Liver (tissue), 9 donors: ENCODE results near the gene ATE1. TPM values are rescaled to one million over a fixed set of nuclear protein-coding genes. Genes with fewer than 3 reads are reported as not detected.

Experiments
- DNase-seq: peaks from one replicate; pipeline ENCODE4 v3.0.0-alpha.2; 2017; ENCODE audit warnings: low spot score
- H3K27ac ChIP-seq, 2 donors: one replicate each; pipeline ENCODE4 v1.7.0; 2013; ENCODE audit warnings: inconsistent platforms in 2 of 2, low read length in 2 of 2, control low read depth in 1 of 2, low read depth in 1 of 2, mild to moderate bottlenecking in 1 of 2
- H3K27me3 ChIP-seq, 4 donors: one replicate each; pipeline versions ENCODE4 v1.6.1 to v1.7.0; 2013; ENCODE audit warnings: low read length in 3 of 4, inconsistent platforms in 1 of 4, mild to moderate bottlenecking in 1 of 4, moderate library complexity in 1 of 4; ENCODE audit not compliant: control insufficient read depth in 4 of 4, insufficient read depth in 4 of 4
- H3K36me3 ChIP-seq, 4 donors: one replicate each; pipeline versions ENCODE4 v1.6.1 to v1.7.0; 2013; ENCODE audit warnings: low read length in 3 of 4, mild to moderate bottlenecking in 3 of 4, low read depth in 1 of 4, moderate library complexity in 1 of 4; ENCODE audit not compliant: control insufficient read depth in 4 of 4, insufficient read depth in 3 of 4
- H3K4me1 ChIP-seq, 4 donors: one replicate each; pipeline versions ENCODE4 v1.6.1 to v1.7.0; 2013; ENCODE audit warnings: low read length in 3 of 4, mild to moderate bottlenecking in 3 of 4, moderate library complexity in 1 of 4; ENCODE audit not compliant: control insufficient read depth in 4 of 4, insufficient read depth in 4 of 4
- H3K4me3 ChIP-seq, 3 donors: one replicate each; pipeline versions ENCODE4 v1.6.1 to v1.7.0; 2013; ENCODE audit warnings: low read length in 3 of 3, control low read depth in 1 of 3, low read depth in 1 of 3, mild to moderate bottlenecking in 1 of 3
- H3K9ac ChIP-seq, 2 donors: one replicate each; pipeline ENCODE4 v1.7.0; 2013; ENCODE audit warnings: low read length in 2 of 2, mild to moderate bottlenecking in 2 of 2, moderate library complexity in 2 of 2, control low read depth in 1 of 2, low read depth in 1 of 2
- H3K9me3 ChIP-seq, 4 donors: one replicate each; pipeline versions ENCODE4 v1.6.1 to v1.7.0; 2013; ENCODE audit warnings: low read length in 3 of 4; ENCODE audit not compliant: control insufficient read depth in 4 of 4
- CTCF ChIP-seq: fragments of 150-350 bp; IDR thresholded peaks from 2 replicates; pipeline ENCODE4 v1.5.1; 2017; ENCODE audit warnings: improper control_type of control experiment, low read depth, low read length; ENCODE audit not compliant: missing input control
- EGR1 ChIP-seq, 2 donors: IDR thresholded peaks; 2 replicates each; pipeline ENCODE4 v1.6.1; 2016 to 2018; ENCODE audit warnings: antibody characterized with exemption in 2 of 2, low read depth in 2 of 2
- FOXA1 ChIP-seq: IDR thresholded peaks from 2 replicates; pipeline ENCODE4 v1.6.1; 2016; ENCODE audit warnings: antibody characterized with exemption
- FOXA2 ChIP-seq: IDR thresholded peaks from 2 replicates; pipeline ENCODE4 v1.6.1; 2016; ENCODE audit warnings: antibody characterized with exemption
- GABPA ChIP-seq, 2 donors: IDR thresholded peaks in 1 of 2; conservative IDR thresholded peaks in 1 of 2; 2 replicates each; pipeline ENCODE4 v1.6.1; 2016; ENCODE audit warnings: antibody characterized with exemption in 2 of 2, mild to moderate bottlenecking in 1 of 2, moderate library complexity in 1 of 2
- HNF4A ChIP-seq, 2 donors: conservative IDR thresholded peaks; 2 replicates each; pipeline ENCODE4 v1.6.1; 2016; ENCODE audit warnings: antibody characterized with exemption in 2 of 2, mild to moderate bottlenecking in 2 of 2
- HNF4G ChIP-seq: IDR thresholded peaks from 2 replicates; pipeline ENCODE4 v1.6.1; 2016; ENCODE audit warnings: antibody characterized with exemption
- JUND ChIP-seq, 2 donors: IDR thresholded peaks; 2 replicates each; pipeline ENCODE4 v1.6.1; 2016; ENCODE audit warnings: antibody characterized with exemption in 2 of 2
- MAX ChIP-seq: IDR thresholded peaks from 2 replicates; pipeline ENCODE4 v1.6.1; 2016; ENCODE audit warnings: antibody characterized with exemption
- NR2F2 ChIP-seq: IDR thresholded peaks from 2 replicates; pipeline ENCODE4 v1.6.1; 2016; ENCODE audit warnings: antibody characterized with exemption
- RAD21 ChIP-seq, 2 donors: IDR thresholded peaks; 2 replicates each; pipeline ENCODE4 v1.6.1; 2016; ENCODE audit warnings: antibody characterized with exemption in 2 of 2, mild to moderate bottlenecking in 2 of 2
- REST ChIP-seq: IDR thresholded peaks from 2 replicates; pipeline ENCODE4 v1.6.1; 2016; ENCODE audit warnings: antibody characterized with exemption, mild to moderate bottlenecking
- RXRA ChIP-seq, 2 donors: IDR thresholded peaks; 2 replicates each; pipeline ENCODE4 v1.6.1; 2017 to 2018; ENCODE audit warnings: antibody characterized with exemption in 2 of 2, mild to moderate bottlenecking in 1 of 2
- YY1 ChIP-seq: IDR thresholded peaks from 2 replicates; pipeline ENCODE4 v1.6.1; 2016; ENCODE audit warnings: antibody characterized with exemption, mild to moderate bottlenecking
- ZBTB33 ChIP-seq: IDR thresholded peaks from 2 replicates; pipeline ENCODE4 v1.6.1; 2016; ENCODE audit warnings: antibody characterized with exemption
- WGBS: extraction: QIAGEN DNeasy Blood & Tissue Kit; methylation state at CpG from one replicate; pipeline ENCODE4 v1.1.7; 2013; 5-methylcytosine and 5-hydroxymethylcytosine counted together
- polyA plus RNA-seq, 2 donors: library from polyadenylated mRNA; stranded (reverse) in 1 of 2; unstranded in 1 of 2; fragments of 200-250 nt in 1 of 2; fragments of >200 nt in 1 of 2; fragmentation: Nextera tagmentation in 1 of 2; extraction: Ambion mirVana in 1 of 2; gene quantifications; one replicate each; pipeline versions ENCODE4 v1.2.1 to v1.2.3, GENCODE V29; 2013 to 2015
- total RNA-seq, 2 donors: library from RNA; depleted of rRNA; stranded (reverse); fragments of >200 nt; gene quantifications; one replicate each; pipeline ENCODE4 v1.2.3, GENCODE V29; 2014
- donor health status: healthy.
- donor health status: healthy.
- donor health status: healthy.
- donor health status: healthy.
- donor health status: healthy.

The ATE1 gene
- total and polyA plus RNA-seq, 4 donors: 7.9 to 34.9 (median 13.5) TPM

- no peak for TF ChIP-seq CTCF
- no peak for TF ChIP-seq FOXA2
- no peak for TF ChIP-seq HNF4G
- TF ChIP-seq YY1: no peak
- TF ChIP-seq MAX: no peak
- no peak for TF ChIP-seq RXRA (IDR thresholded peaks at IDR 0.05)
- no peak for TF ChIP-seq EGR1 (IDR thresholded peaks at IDR 0.05; ENCODE audit: low read depth in 2 of 2)
- no peak for TF ChIP-seq FOXA1
Observed at GRCh38 chr10:121715076-121715475, 212.8 kb downstream of the ATE1 start (continued).

GRCh38 chr10:121713486-121713885 lies 214.3 kb downstream of the ATE1 start:
- no peak for DNase-seq
- Histone ChIP-seq H3K9me3 (peaks cover 0 to 2% (median 0%) of the 10 kb centered on the region in 4 donors), H3K36me3 (no peaks in the 10 kb centered on the region), H3K4me3 (no peak overlapping the region), H3K9ac (no peak overlapping the region), H3K4me1 (no peaks in the 10 kb centered on the region), H3K27ac (no peak overlapping the region), H3K27me3 (peaks cover 0 to 2% (median 0%) of the 10 kb centered on the region in 4 donors)
- TF ChIP-seq NR2F2 (no peak), FOXA1 (no peak), REST (no peak), MAX (no peak), RXRA (IDR thresholded peaks at IDR 0.05) (no peak), RAD21 (IDR thresholded peaks at IDR 0.05) (no peak)
- 95% methylated on average over 5 of the region's 5 CpGs for WGBS

GRCh38 chr10:121710971-121711370 lies 216.9 kb downstream of the ATE1 start:
- peaks cover 0 to 2% (median 0%) of the 10 kb centered on the region in 4 donors for H3K9me3 ChIP-seq
- peaks cover 0 to 6% (median 0%) of the 10 kb centered on the region in 4 donors for H3K27me3 ChIP-seq
- H3K27ac ChIP-seq: no peak overlapping the region
- H3K9ac ChIP-seq: no peak overlapping the region
- no peaks in the 10 kb centered on the region for H3K4me1 ChIP-seq
- no peak overlapping the region for H3K4me3 ChIP-seq
- 79% methylated on average over 7 of the region's 7 CpGs for WGBS
- DNase-seq: no peak
- TF ChIP-seq CTCF: no peak
- no peak for TF ChIP-seq RAD21 (IDR thresholded peaks at IDR 0.05)
- TF ChIP-seq EGR1 (IDR thresholded peaks at IDR 0.05; ENCODE audit: low read depth in 2 of 2): no peak
- TF ChIP-seq MAX: no peak
- no peak for TF ChIP-seq ZBTB33
- TF ChIP-seq GABPA (IDR thresholded peaks at IDR 0.05 in 1 of 2, conservative IDR thresholded peaks at IDR 0.05 in 1 of 2): no peak
- TF ChIP-seq JUND (IDR thresholded peaks at IDR 0.05): no peak
- no peak for TF ChIP-seq NR2F2
- TF ChIP-seq RXRA (IDR thresholded peaks at IDR 0.05): no peak
- TF ChIP-seq YY1: no peak
- TF ChIP-seq FOXA2: no peak
- no peak for TF ChIP-seq HNF4A (conservative IDR thresholded peaks at IDR 0.05)
- H3K36me3 ChIP-seq: no peaks in the 10 kb centered on the region
